Large intestine (tissue), 3 donors: ENCODE results near the gene SPRR1A. TPM values are rescaled to one million over a fixed set of nuclear protein-coding genes. Genes with fewer than 3 reads are reported as not detected.

ENCODE experiments used
- DNase-seq, 2 donors: peaks; one replicate each; pipeline versions ENCODE4 v3.0.0 to v3.0.0-alpha.2; 2013
- H3K27ac ChIP-seq: one replicate; pipeline ENCODE4 v1.5.1; 2013; ENCODE audit warnings: low read length
- H3K27me3 ChIP-seq: 2 replicates; pipeline ENCODE4 v1.6.1; 2013; ENCODE audit warnings: low read length; ENCODE audit not compliant: control insufficient read depth, insufficient read depth
- H3K36me3 ChIP-seq: 2 replicates; pipeline ENCODE4 v1.6.1; 2013; ENCODE audit warnings: low read length; ENCODE audit not compliant: control insufficient read depth, insufficient read depth
- H3K4me1 ChIP-seq: one replicate; pipeline ENCODE4 v1.6.1; 2013; ENCODE audit warnings: low read length; ENCODE audit not compliant: control insufficient read depth, insufficient read depth
- H3K4me3 ChIP-seq: one replicate; pipeline ENCODE4 v1.5.1; 2013; ENCODE audit warnings: low read length
- H3K9me3 ChIP-seq: one replicate; pipeline ENCODE4 v1.6.1; 2013; ENCODE audit warnings: mild to moderate bottlenecking, low read depth, low read length, moderate library complexity; ENCODE audit not compliant: control insufficient read depth
- WGBS: methylation state at CpG from one replicate; pipeline ENCODE4 v1.1.5; 2013; ENCODE audit warnings: low lambda C conversion rate; ENCODE audit not compliant: insufficient coverage; 5-methylcytosine and 5-hydroxymethylcytosine counted together
- polyA plus RNA-seq: library from polyadenylated mRNA; unstranded; fragments of 120-200 nt; gene quantifications from one replicate; pipeline ENCODE4 v1.2.1, GENCODE V29; 2013

Gene SPRR1A
- polyA plus RNA-seq, 1 donor, result not detected

DNA sequence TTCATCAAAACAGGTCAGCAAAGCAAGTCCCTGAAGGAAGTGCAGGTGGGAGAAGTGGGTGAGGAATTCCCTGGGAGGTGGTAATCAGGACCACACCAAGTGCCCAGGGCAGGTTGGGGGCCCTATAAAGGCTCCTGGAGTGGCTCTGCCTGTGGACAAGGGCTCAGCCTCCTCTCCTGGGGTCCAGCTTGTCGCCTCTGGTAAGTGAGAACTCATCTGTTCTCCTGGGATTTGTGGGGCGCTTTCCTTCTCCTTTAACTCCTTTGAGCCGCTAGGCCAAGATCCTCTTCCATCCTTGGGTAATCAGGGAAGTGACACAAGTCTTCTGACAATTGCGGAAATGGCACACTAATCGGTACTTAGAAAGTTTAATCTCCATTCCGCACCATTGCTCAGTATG, 13.4 kb upstream of the SPRR1A start, which contains the start of gene SPRR4:
TSS of gene SPRR4 (plus strand) at position 154 of the 400 bp plus-strand sequence. CDS start 1,243 bp downstream, outside the sequence.
- DNase-seq, result no peak
- H3K27ac ChIP-seq, result no peak within 1 kb of the TSS
- no peaks in the 10 kb centered on the region for H3K36me3 ChIP-seq
- H3K9me3 ChIP-seq, result no peaks in the 10 kb centered on the region
- no peak within 1 kb of the TSS for H3K4me3 ChIP-seq
- H3K27me3 ChIP-seq, result no peaks in the 10 kb centered on the region
- 91% methylated on average over 4 of the region's 6 CpGs for WGBS
- peaks cover 7% of the 10 kb centered on the region for H3K4me1 ChIP-seq

DNA sequence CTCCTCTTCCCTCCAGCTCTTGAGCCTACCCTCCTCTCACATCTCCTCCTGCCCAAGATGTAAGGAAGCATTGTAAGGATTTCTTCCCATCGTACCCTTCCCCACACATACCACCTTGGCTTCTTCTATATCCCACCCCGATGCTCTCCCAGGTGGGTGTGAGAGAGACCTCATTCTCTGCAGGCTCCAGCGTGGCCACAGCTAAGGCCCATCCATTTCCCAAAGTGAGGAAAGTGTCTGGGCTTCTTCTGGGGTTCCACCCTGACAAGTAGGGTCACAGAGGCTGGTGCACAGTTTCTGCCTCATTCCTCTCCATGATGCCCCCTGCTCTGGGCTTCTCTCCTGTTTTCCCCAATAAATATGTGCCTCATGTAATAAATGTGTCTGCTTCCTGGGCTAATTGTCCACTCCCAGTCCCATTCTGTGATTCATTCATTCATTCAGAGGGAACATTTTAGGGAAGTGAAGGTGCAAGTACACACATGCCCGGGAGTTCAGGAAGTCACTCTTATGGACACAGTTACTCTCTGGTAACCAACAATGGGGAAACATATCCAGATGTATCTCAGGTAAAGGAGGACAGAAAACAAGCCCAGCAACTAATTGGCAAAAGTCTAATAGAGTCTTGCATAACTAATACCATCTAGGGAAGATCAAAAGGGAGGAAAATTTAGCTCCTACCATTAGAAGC, 11.5 kb upstream of the SPRR1A start:
- Histone ChIP-seq H3K4me1 (peaks cover 6% of the 10 kb centered on the region), H3K9me3 (no peaks in the 10 kb centered on the region), H3K4me3 (no peak overlapping the region), H3K36me3 (no peaks in the 10 kb centered on the region), H3K27me3 (no peaks in the 10 kb centered on the region), H3K27ac (no peak overlapping the region)
- no peak for DNase-seq
- WGBS, result 88% methylated on average over 1 of the region's 4 CpGs

DNA sequence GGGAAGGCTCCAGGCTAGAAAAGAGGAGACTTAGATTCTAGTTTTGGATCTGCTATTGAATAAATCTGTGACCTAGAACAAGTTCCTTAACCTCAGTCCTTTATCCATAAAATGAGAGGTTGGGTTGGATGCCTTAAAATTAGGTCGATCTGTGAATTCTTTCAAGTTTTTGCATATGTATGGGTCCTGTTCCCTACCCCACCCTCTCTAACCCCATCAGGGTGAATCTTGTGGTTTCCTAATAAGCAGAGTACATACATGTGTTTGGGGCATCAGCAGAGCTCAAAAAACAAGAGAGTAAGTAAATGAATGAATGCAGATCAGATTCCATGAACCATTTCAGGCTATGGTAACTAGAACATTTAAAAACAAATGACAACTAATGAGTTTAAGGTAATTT, 7.2 kb upstream of the SPRR1A start:
- no peak overlapping the region for H3K4me3 ChIP-seq
- no peaks in the 10 kb centered on the region for H3K9me3 ChIP-seq
- H3K36me3 ChIP-seq, result no peaks in the 10 kb centered on the region
- no peaks in the 10 kb centered on the region for H3K27me3 ChIP-seq
- no peak overlapping the region for H3K27ac ChIP-seq
- DNase-seq, result no peak
- H3K4me1 ChIP-seq, result peaks cover 14% of the 10 kb centered on the region
- WGBS, result 80% methylated on average over 1 of the region's 1 CpG

DNA sequence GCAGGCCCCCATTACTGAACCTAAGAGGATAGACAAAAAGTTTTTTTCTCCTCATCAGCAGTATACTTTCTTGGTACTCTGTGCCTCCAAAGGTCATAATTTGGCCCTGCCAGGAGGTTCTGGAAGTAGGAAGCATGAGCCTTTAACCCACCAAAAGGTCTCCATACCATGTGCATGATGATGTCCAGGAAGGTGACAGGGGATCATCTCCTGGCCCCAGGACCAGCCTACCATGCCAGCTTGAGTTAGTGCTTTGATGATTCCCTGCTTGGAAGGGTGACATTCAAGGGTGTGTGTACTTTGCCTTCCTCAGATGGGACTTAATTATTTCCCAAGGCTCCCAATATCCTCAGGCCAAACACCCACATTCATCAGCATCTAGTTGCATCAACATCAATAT, 6.3 kb upstream of the SPRR1A start:
- no peak overlapping the region for H3K4me3 ChIP-seq
- no peaks in the 10 kb centered on the region for H3K36me3 ChIP-seq
- no peaks in the 10 kb centered on the region for H3K9me3 ChIP-seq
- no peaks in the 10 kb centered on the region for H3K27me3 ChIP-seq
- peaks cover 15% of the 10 kb centered on the region for H3K4me1 ChIP-seq
- no peak overlapping the region for H3K27ac ChIP-seq
- no peak for DNase-seq

DNA sequence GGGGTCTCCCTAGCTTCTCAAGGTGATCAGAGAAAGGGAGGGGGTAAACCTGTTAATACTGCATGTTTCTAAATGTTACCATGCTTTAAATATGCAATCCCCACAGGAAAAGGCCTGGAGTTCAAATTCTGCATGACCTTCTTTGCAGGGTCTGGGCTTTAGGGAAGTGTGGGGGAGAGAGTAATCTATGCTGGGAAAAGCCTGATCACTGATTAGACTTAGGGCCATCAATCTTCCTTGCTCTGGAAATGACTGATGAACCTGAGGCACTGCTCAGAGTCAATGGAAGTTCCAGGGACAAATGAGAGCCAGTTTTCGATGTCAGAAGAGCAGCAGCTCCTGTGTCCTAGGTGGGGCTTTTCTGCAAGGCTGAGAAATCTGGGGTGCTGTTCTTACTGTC, 3.2 kb upstream of the SPRR1A start:
- DNase-seq, result no peak
- Histone ChIP-seq H3K9me3 (no peaks in the 10 kb centered on the region), H3K27me3 (no peaks in the 10 kb centered on the region), H3K27ac (peak overlapping the region; percentile 46), H3K4me1 (peaks cover 15% of the 10 kb centered on the region), H3K4me3 (no peak overlapping the region), H3K36me3 (no peaks in the 10 kb centered on the region)
- WGBS, result no CpG with 5 or more reads among the region's 1 CpG

DNA sequence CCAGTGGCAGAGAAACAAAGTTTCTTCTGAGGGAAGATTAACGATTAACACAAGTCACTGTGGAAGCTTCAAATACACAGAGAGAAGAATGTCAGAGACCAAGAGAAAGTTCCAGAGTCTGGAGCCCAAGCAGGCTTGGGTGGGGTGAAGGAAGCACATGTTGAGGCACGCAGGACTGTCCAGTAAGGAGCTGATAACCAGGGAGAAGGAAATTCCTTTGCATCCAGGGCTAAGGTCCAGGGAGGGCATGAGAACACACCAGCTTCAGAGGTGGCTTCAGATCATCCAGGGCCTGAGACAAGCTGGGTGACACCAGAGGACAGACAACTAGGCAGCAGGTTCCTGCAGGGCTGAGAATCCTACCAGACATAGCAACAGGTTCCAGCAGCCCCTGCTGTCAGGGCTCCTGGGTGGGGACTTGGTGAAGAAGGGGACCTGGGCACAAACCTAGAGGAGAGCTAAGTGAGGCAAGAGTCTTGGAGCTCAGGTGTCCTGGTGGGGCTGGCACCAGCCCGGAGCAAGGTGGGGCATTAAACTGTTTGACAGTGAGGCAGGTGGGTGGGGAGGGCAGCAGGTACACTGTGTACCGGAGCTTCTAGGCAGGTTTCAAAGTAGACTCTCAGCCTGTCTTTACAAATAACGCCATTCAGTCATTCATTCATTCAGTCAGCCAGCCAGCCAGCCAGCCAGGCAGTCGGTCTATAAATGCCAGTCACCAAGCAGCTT, 2.6 kb upstream of the SPRR1A start:
- peak; percentile 62 to 77 for DNase-seq
- Histone ChIP-seq H3K36me3 (no peaks in the 10 kb centered on the region), H3K27me3 (no peaks in the 10 kb centered on the region), H3K27ac (peak overlapping the region; percentile 46), H3K9me3 (no peaks in the 10 kb centered on the region), H3K4me1 (peaks cover 15% of the 10 kb centered on the region), H3K4me3 (no peak overlapping the region)
- WGBS, result no CpG with 5 or more reads among the region's 6 CpGs

DNA sequence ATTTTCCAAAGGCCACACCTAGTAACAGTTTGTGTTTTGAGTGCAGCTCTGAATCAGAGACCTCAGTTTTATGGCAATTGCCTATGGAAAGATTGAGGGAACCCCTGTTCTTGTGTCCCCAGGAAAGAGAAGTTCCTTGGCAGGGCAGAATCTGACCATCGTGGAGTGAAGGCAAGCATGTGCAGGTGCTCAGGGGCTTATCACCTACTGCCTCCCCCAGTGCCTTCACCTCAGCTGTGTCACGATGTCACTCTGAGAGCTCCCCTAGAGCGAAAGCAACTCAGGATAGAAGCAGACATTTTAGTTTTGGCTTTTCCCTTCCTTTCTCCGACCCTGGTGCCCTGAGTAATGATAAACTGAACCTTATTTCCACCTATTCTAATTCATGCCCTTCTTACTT, 1.8 kb upstream of the SPRR1A start:
- Histone ChIP-seq H3K27me3 (no peaks in the 10 kb centered on the region), H3K36me3 (no peaks in the 10 kb centered on the region), H3K4me1 (peaks cover 15% of the 10 kb centered on the region), H3K27ac (no peak overlapping the region), H3K4me3 (no peak overlapping the region), H3K9me3 (no peaks in the 10 kb centered on the region)
- no peak for DNase-seq
- no CpG with 5 or more reads among the region's 4 CpGs for WGBS

DNA sequence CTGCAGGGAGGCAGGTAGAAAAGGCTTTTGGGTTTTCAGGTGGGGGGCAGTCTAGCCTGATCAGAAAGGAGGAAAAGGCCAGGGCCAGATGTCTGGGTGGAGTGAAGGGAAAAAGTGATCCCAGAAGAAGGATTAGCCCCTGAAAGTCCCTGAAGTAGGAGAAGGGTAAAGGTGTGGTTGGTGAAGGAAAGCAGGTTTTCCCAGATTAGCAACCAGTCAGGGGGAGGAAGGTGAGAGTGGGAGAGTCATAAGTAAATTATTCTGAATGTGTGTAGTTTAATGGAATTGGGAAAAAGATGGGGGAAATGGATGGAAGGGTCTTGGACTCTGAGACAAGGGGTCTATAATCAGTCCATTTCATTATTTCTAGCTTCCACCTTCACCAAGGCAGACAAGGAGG, 647 bp upstream of the SPRR1A start:
- H3K36me3 ChIP-seq, result no peaks in the 10 kb centered on the region
- H3K27me3 ChIP-seq, result no peaks in the 10 kb centered on the region
- no peaks in the 10 kb centered on the region for H3K9me3 ChIP-seq
- no peak overlapping the region for H3K27ac ChIP-seq
- peaks cover 15% of the 10 kb centered on the region for H3K4me1 ChIP-seq
- no peak overlapping the region for H3K4me3 ChIP-seq
- no peak for DNase-seq

DNA sequence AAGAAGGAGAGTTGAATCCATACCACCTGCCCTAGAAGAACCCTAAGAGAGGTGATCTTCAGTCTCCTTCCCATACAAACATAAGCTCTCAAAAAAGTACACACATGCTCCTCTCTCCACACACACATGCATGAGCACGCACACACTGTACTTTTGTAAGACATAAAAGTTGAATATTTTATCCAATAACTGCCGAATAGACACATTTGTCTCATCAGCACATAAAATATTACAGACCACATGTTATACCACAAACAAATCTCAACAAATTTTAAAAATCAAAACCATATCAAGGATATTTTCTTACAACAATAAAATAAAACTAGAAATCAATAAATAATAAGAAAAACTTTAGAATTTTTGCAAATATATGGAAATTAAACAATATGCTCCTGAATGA, 2.7 kb downstream of the SPRR1A start:
- Histone ChIP-seq H3K9me3 (no peaks in the 10 kb centered on the region), H3K27ac (no peak overlapping the region), H3K4me1 (peaks cover 2% of the 10 kb centered on the region), H3K4me3 (no peak overlapping the region), H3K36me3 (no peaks in the 10 kb centered on the region), H3K27me3 (no peaks in the 10 kb centered on the region)
- no CpG with 5 or more reads among the region's 2 CpGs for WGBS
- no peak for DNase-seq

DNA sequence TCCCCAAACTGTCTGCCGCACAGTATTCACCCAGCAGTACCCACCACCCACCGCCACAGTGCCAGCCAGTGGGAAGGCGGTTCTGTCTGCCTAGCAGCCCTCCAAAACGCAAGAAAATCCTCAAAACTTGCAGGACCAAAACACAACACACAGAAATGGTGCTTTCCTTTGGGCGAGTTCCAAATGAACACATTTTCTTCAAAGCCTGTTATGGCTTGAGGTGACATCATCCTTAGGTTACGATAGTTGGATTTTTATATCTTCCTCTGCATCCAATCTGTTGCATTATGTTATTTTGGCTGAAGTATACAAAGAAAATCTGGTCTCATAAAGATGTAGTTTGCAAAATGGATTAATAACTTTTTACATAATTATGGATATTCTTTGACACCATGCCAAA, 9.3 kb downstream of the SPRR1A start:
- no CpG with 5 or more reads among the region's 6 CpGs for WGBS
- H3K27me3 ChIP-seq, result peaks cover 3% of the 10 kb centered on the region
- H3K9me3 ChIP-seq, result no peaks in the 10 kb centered on the region
- no peak overlapping the region for H3K4me3 ChIP-seq
- no peaks in the 10 kb centered on the region for H3K36me3 ChIP-seq
- DNase-seq, result no peak
- no peaks in the 10 kb centered on the region for H3K4me1 ChIP-seq
- H3K27ac ChIP-seq, result no peak overlapping the region

DNA sequence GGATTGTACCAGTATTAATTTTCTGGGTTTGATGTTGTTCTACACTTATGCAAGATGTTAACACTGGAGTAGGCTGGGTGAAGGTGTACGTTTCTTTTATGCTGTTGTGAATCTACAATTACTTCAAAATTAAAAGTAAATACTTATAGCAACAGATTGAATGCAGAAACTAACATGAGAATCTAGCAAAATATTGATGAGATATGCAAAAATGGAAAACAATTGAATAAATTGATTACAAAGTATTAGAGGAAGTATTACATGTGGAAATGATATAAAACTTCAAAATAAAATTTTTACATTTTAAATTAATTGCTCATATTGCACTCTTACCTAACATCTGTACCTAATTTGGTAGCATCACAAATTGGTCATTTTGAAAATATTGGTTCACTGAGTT, 12.0 kb downstream of the SPRR1A start:
- H3K4me1 ChIP-seq, result no peaks in the 10 kb centered on the region
- H3K27ac ChIP-seq, result no peak overlapping the region
- H3K4me3 ChIP-seq, result no peak overlapping the region
- no peaks in the 10 kb centered on the region for H3K36me3 ChIP-seq
- DNase-seq, result no peak
- H3K27me3 ChIP-seq, result peaks cover 3% of the 10 kb centered on the region
- H3K9me3 ChIP-seq, result no peaks in the 10 kb centered on the region
- WGBS, result 0% methylated on average over 1 of the region's 1 CpG
